ENCODE data around the gene SLC27A4.

DNA sequence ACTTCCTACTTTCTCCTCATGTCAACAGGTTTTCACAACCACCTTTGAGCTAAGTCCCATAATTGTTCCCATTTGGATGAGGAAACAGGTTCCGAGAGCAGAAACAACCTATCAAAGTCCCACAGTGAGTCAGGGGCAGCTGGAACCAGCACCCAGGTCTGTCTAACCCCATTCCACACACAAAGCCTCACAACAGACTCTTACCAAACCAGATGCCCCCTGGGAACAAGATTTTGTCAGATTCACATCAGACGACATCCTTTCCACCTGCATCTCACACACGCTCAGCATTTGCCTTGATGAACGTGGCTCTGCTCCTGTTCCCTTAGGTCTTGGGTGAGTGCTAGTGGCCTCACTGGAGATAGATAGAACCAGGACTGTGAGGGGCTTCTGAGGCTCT is 47.2 kb upstream of the SLC27A4 start:
- TF ChIP-seq CTCF (IDR thresholded peaks at IDR 0.05), result no peak
- no peak for TF ChIP-seq POLR2AphosphoS5 (IDR thresholded peaks at IDR 0.05)
